Keratinocyte (primary cell): ENCODE measurements around the gene PITPNC1. TPM values are rescaled to one million over a fixed set of nuclear protein-coding genes. Genes with fewer than 3 reads are reported as not detected.
A peak's percentile ranks its signal among the peaks of the same experiment; 100 is the strongest.
"Not testable (repeated sequence)": the region's sequence is repeated elsewhere in the genome, so short reads cannot be mapped to it uniquely, and the experiment has no call there.

Experiments
- DNase-seq: peaks from one replicate; pipeline ENCODE4 v3.0.0-alpha.2; 2011; ENCODE audit warnings: low read depth, missing footprints, low spot score
- FAIRE-seq: peaks from 2 replicates; lab custom pipeline; 2011; peaks lifted over from hg19 to GRCh38; lab: Jason Lieb, UNC
- H2AFZ ChIP-seq: 2 replicates; pipeline ENCODE4 v1.6.0; 2012; ENCODE audit warnings: low read length, control low read depth, inconsistent platforms; ENCODE audit not compliant: control insufficient read depth
- H3K27ac ChIP-seq: 2 replicates; pipeline ENCODE4 v1.5.1; 2011; ENCODE audit warnings: low read length; ENCODE audit not compliant: control insufficient read depth, insufficient read depth
- H3K27me3 ChIP-seq: 3 replicates; pipeline ENCODE4 v1.6.0; 2011; ENCODE audit warnings: low read length; ENCODE audit not compliant: control insufficient read depth, insufficient read depth; ENCODE audit errors: extremely low read depth
- H3K36me3 ChIP-seq, 2 experiments: 2 replicates in 1 of 2; 3 replicates in 1 of 2; pipeline ENCODE4 v1.5.1; 2011; ENCODE audit warnings: low read length in 2 of 2, mild to moderate bottlenecking in 1 of 2; ENCODE audit not compliant: control insufficient read depth in 2 of 2, insufficient read depth in 2 of 2; ENCODE audit errors: extremely low read depth in 1 of 2
- H3K4me1 ChIP-seq: 3 replicates; pipeline ENCODE4 v1.5.1; 2011; ENCODE audit warnings: low read length; ENCODE audit not compliant: control insufficient read depth, insufficient read depth; ENCODE audit errors: extremely low read depth
- H3K4me2 ChIP-seq: 3 replicates; pipeline ENCODE4 v1.6.0; 2011; ENCODE audit warnings: low read depth, low read length; ENCODE audit not compliant: control insufficient read depth, insufficient read depth; ENCODE audit errors: extremely low read depth
- H3K4me3 ChIP-seq, 3 experiments: fragments of 200-600 bp in 1 of 3; sonication (generic) in 1 of 3; 2 replicates in 2 of 3; 3 replicates in 1 of 3; pipeline ENCODE4 v1.5.1; 2011 to 2016; ENCODE audit warnings: low read length in 3 of 3, mild to moderate bottlenecking in 3 of 3, control low read depth in 2 of 3, inconsistent platforms in 1 of 3, low read depth in 1 of 3, mixed read lengths in 1 of 3, mixed run types in 1 of 3, moderate library complexity in 1 of 3; ENCODE audit not compliant: control insufficient read depth in 2 of 3, insufficient read depth in 2 of 3; ENCODE audit errors: extremely low read depth in 1 of 3
- H3K79me2 ChIP-seq: 2 replicates; pipeline ENCODE4 v1.6.0; 2012; ENCODE audit warnings: low read length; ENCODE audit not compliant: control insufficient read depth, insufficient read depth
- H3K9ac ChIP-seq: 3 replicates; pipeline ENCODE4 v1.6.0; 2011; ENCODE audit warnings: low read length; ENCODE audit not compliant: control insufficient read depth, insufficient read depth; ENCODE audit errors: extremely low read depth
- H3K9me1 ChIP-seq: 3 replicates; pipeline ENCODE4 v1.6.0; 2011; ENCODE audit warnings: low read length; ENCODE audit not compliant: control insufficient read depth, insufficient read depth; ENCODE audit errors: extremely low read depth
- H3K9me3 ChIP-seq: 2 replicates; pipeline ENCODE4 v1.5.1; 2012; ENCODE audit warnings: low read depth, low read length; ENCODE audit not compliant: control insufficient read depth
- H4K20me1 ChIP-seq: 3 replicates; pipeline ENCODE4 v1.6.0; 2011; ENCODE audit warnings: low read length; ENCODE audit not compliant: control insufficient read depth, insufficient read depth; ENCODE audit errors: extremely low read depth
- CTCF ChIP-seq, 3 experiments: IDR thresholded peaks in 1 of 3; conservative IDR thresholded peaks in 1 of 3; optimal IDR thresholded peaks in 1 of 3; 2 replicates in 2 of 3; 3 replicates in 1 of 3; pipeline versions ENCODE3 to v1.5.1; 2011; ENCODE audit warnings: low read length in 3 of 3, mild to moderate bottlenecking in 3 of 3, moderate library complexity in 2 of 3, control low read depth in 1 of 3, inconsistent platforms in 1 of 3; ENCODE audit not compliant: insufficient read depth in 2 of 3; ENCODE audit errors: extremely low read depth in 1 of 3
- EZH2 ChIP-seq: IDR thresholded peaks from one replicate; pipeline ENCODE4 v1.6.1; 2012; ENCODE audit warnings: inconsistent platforms, mild to moderate bottlenecking, low read length, moderate library complexity
- dilution Hi-C: fragments of 300-500 bp; cut with MboI; formaldehyde crosslinking; loops from one replicate; pipeline ENCODE4 v1.7.0; 2020; ENCODE audit warnings: low sequenced_read_pairs; ENCODE audit not compliant: extremely low pct_ligation_motif_present
- polyA plus RNA-seq, 5 experiments: library from polyadenylated mRNA; depleted of rRNA in 3 of 5; stranded (reverse) in 3 of 5; stranded (forward) in 1 of 5; unstranded in 1 of 5; fragments of >200 nt; gene quantifications; 1 replicate in 1 of 5; 2 replicates in 3 of 5; 3 replicates in 1 of 5; pipeline versions ENCODE4 v1.2.1 to v1.2.3, GENCODE V29; 2011 to 2012; ENCODE audit warnings: missing spikeins in 2 of 5, low read depth in 1 of 5, low replicate concordance in 1 of 5

PITPNC1 gene
- polyA plus RNA-seq, 1 donor (not counting 4 experiments of a cell fraction or from before 2014, with no cell fraction given), result 24.8 TPM

GRCh38 chr17:67421869-67422273 lies 44.8 kb downstream of the PITPNC1 start:
- dilution Hi-C loops, result no loop called here
- H4K20me1 ChIP-seq, result no peaks in the 10 kb centered on the region
- no peaks in the 10 kb centered on the region for H3K36me3 ChIP-seq
- FAIRE-seq, result peak; percentile 98
- peak overlapping the region; percentile 92 for H3K27ac ChIP-seq
- H3K4me3 ChIP-seq, result no peak overlapping the region
- H3K79me2 ChIP-seq, result peaks cover 11% of the 10 kb centered on the region
- H3K9me1 ChIP-seq, result no peaks in the 10 kb centered on the region
- peak overlapping the region; percentile 64 for H3K9ac ChIP-seq
- peaks cover 49% of the 10 kb centered on the region for H3K4me1 ChIP-seq
- peak overlapping the region; percentile 65 for H3K4me2 ChIP-seq
- H3K27me3 ChIP-seq, result no peaks in the 10 kb centered on the region
- TF ChIP-seq CTCF (optimal IDR thresholded peaks at IDR 0.05 in 1 of 3, IDR thresholded peaks at IDR 0.05 in 1 of 3, conservative IDR thresholded peaks at IDR 0.05 in 1 of 3; ENCODE audit: extremely low read depth in 1 of 3, insufficient read depth in 2 of 3, low read length in 3 of 3), result no peak
- TF ChIP-seq EZH2, result no peak
- peak; percentile 100 for DNase-seq
- no peak overlapping the region for H2AFZ ChIP-seq
- no peaks in the 10 kb centered on the region for H3K9me3 ChIP-seq

- H3K9me3 ChIP-seq, H3K4me3 ChIP-seq, H3K9me1 ChIP-seq, H4K20me1 ChIP-seq, H3K36me3 ChIP-seq, H3K27me3 ChIP-seq, dilution Hi-C loops, FAIRE-seq, H2AFZ ChIP-seq: not testable (repeated sequence)
- Histone ChIP-seq H3K4me1 (peaks cover 52% of the 10 kb centered on the region), H3K27ac (peak overlapping the region; percentile 92), H3K9ac (peak overlapping the region; percentile 64), H3K4me2 (peak overlapping the region; percentile 65), H3K79me2 (peaks cover 11% of the 10 kb centered on the region)
- DNase-seq, result peak; percentile 67
Measured at GRCh38 chr17:67422296-67422695, 45.2 kb downstream of the PITPNC1 start.

- TF ChIP-seq CTCF (optimal IDR thresholded peaks at IDR 0.05 in 1 of 3, IDR thresholded peaks at IDR 0.05 in 1 of 3, conservative IDR thresholded peaks at IDR 0.05 in 1 of 3; ENCODE audit: extremely low read depth in 1 of 3, insufficient read depth in 2 of 3, low read length in 3 of 3) (no peak), EZH2 (no peak)
- no peaks in the 10 kb centered on the region for H3K36me3 ChIP-seq
- H3K79me2 ChIP-seq, result peaks cover 10% of the 10 kb centered on the region
- DNase-seq (no peak), FAIRE-seq (no peak)
- dilution Hi-C loops, result no loop called here
- H3K4me2 ChIP-seq, result peak overlapping the region; percentile 65
- H3K27ac ChIP-seq, result peak overlapping the region; percentile 92
- no peak overlapping the region for H3K4me3 ChIP-seq
- H3K27me3 ChIP-seq, result no peaks in the 10 kb centered on the region
- H4K20me1 ChIP-seq, result no peaks in the 10 kb centered on the region
- H2AFZ ChIP-seq, result no peak overlapping the region
- H3K9me3 ChIP-seq, result no peaks in the 10 kb centered on the region
- H3K9ac ChIP-seq, result peak overlapping the region; percentile 64
- H3K4me1 ChIP-seq, result peaks cover 58% of the 10 kb centered on the region
- no peaks in the 10 kb centered on the region for H3K9me1 ChIP-seq
Measured at GRCh38 chr17:67422897-67423296, 45.8 kb downstream of the PITPNC1 start.
